IMR-90 (cell line): ENCODE data around the gene TRIM17.

Experiments used
- BHLHE40 ChIP-seq: fragments of 150-350 bp; IDR thresholded peaks from 2 replicates; pipeline ENCODE4 v1.6.1; 2016; ENCODE audit warnings: mild to moderate bottlenecking, low read depth, low read length
- CEBPB ChIP-seq: IDR thresholded peaks from 2 replicates; pipeline ENCODE4 v1.6.1; 2012; ENCODE audit warnings: low read depth, low read length, improper control_type of control experiment
- CHD1 ChIP-seq: IDR thresholded peaks from 2 replicates; pipeline ENCODE4 v1.6.1; 2012; ENCODE audit warnings: low read depth, low read length, improper control_type of control experiment
- FOS ChIP-seq: fragments of 150-350 bp; IDR thresholded peaks from 2 replicates; pipeline ENCODE4 v1.6.1; 2016; ENCODE audit warnings: low read depth, low read length
- POLR2A ChIP-seq: IDR thresholded peaks from 2 replicates; pipeline ENCODE4 v1.6.1; 2012; ENCODE audit warnings: mild to moderate bottlenecking, low read depth, low read length
- RFX5 ChIP-seq: IDR thresholded peaks from 2 replicates; pipeline ENCODE4 v1.8.0; 2012; ENCODE audit warnings: low read depth, mild to moderate bottlenecking, low read length, moderate library complexity
- SMC3 ChIP-seq: fragments of 150-350 bp; IDR thresholded peaks from 2 replicates; pipeline ENCODE4 v1.6.1; 2016; ENCODE audit warnings: low read depth, mild to moderate bottlenecking, antibody characterized with exemption, low read length, moderate library complexity
- TF ChIP-seq, protein P1 (sequence below): conservative IDR thresholded peaks from 2 replicates; pipeline ENCODE4 v1.5.1; 2012; ENCODE audit warnings: mild to moderate bottlenecking, low read depth, low read length, improper control_type of control experiment
- TF ChIP-seq, protein P2 (sequence below): fragments of 150-350 bp; IDR thresholded peaks from 2 replicates; pipeline ENCODE4 v1.6.1; 2016; ENCODE audit warnings: low read depth, mild to moderate bottlenecking, low read length, moderate library complexity, borderline replicate concordance
- TF ChIP-seq, protein P3 (sequence below): fragments of 150-350 bp; IDR thresholded peaks from 2 replicates; pipeline ENCODE4 v1.6.1; 2017; ENCODE audit warnings: mild to moderate bottlenecking, antibody characterized with exemption, low read length, low read depth

DNA sequence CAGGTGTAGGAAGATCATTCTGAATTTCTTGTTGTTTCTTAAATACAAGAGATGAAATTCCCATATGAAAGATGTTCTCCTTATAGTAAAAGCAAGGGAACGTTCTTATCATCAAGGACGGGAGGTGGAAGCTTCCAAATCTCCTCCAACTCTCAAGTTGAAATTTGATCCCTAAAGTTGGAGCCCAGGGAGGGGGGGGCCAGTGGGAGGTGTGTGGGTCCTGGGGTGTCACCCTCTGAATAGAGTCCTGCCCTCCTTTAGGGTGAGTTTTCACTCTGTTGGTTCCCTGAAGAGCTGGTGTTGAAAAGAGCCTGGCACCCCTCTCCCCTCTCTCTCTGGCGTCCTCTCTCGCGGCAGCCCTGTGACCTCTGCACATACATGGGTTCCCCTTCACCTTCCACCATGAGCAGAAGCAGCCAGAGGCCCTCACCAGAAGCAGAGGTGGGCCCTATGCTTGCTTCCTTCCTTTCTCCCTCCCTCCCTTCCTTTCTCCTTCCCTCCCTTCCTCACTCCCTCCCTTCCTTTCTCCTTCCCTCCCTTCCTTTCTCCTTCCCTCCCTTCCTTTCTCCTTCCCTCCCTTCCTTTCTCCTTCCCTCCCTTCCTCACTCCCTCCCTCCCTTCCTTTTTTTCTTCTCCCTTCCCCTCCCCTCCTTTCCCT, 10.0 kb upstream of the TRIM17 start:
- TF ChIP-seq, protein P1, sequence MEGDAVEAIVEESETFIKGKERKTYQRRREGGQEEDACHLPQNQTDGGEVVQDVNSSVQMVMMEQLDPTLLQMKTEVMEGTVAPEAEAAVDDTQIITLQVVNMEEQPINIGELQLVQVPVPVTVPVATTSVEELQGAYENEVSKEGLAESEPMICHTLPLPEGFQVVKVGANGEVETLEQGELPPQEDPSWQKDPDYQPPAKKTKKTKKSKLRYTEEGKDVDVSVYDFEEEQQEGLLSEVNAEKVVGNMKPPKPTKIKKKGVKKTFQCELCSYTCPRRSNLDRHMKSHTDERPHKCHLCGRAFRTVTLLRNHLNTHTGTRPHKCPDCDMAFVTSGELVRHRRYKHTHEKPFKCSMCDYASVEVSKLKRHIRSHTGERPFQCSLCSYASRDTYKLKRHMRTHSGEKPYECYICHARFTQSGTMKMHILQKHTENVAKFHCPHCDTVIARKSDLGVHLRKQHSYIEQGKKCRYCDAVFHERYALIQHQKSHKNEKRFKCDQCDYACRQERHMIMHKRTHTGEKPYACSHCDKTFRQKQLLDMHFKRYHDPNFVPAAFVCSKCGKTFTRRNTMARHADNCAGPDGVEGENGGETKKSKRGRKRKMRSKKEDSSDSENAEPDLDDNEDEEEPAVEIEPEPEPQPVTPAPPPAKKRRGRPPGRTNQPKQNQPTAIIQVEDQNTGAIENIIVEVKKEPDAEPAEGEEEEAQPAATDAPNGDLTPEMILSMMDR, result no peak
- TF ChIP-seq, protein P2, sequence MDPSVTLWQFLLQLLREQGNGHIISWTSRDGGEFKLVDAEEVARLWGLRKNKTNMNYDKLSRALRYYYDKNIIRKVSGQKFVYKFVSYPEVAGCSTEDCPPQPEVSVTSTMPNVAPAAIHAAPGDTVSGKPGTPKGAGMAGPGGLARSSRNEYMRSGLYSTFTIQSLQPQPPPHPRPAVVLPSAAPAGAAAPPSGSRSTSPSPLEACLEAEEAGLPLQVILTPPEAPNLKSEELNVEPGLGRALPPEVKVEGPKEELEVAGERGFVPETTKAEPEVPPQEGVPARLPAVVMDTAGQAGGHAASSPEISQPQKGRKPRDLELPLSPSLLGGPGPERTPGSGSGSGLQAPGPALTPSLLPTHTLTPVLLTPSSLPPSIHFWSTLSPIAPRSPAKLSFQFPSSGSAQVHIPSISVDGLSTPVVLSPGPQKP, result no peak
- TF ChIP-seq POLR2A (no peak), CHD1 (no peak), BHLHE40 (no peak), RFX5 (no peak), CEBPB (no peak), SMC3 (no peak), FOS (no peak)
- TF ChIP-seq, protein P3, sequence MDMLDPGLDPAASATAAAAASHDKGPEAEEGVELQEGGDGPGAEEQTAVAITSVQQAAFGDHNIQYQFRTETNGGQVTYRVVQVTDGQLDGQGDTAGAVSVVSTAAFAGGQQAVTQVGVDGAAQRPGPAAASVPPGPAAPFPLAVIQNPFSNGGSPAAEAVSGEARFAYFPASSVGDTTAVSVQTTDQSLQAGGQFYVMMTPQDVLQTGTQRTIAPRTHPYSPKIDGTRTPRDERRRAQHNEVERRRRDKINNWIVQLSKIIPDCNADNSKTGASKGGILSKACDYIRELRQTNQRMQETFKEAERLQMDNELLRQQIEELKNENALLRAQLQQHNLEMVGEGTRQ, result no peak
